SKM-1 treated with dmso at 0.1 percent for 144 hours (cell line): ENCODE results near the gene MAPT.

Experiments
- DNase-seq: peaks from one replicate; lab custom pipeline; 2025; ENCODE audit not compliant: unreplicated experiment; lab: John Stamatoyannopoulos, UW

The MAPT gene

GRCh38 chr17:45986056-45986455 lies 91.7 kb downstream of the MAPT start:
- no peak for DNase-seq

GRCh38 chr17:45987706-45988105 lies 93.4 kb downstream of the MAPT start:
- DNase-seq = no peak

GRCh38 chr17:45989759-45990158 lies 95.4 kb downstream of the MAPT start:
- DNase-seq = no peak

GRCh38 chr17:45990886-45991285 lies 96.5 kb downstream of the MAPT start:
- no peak for DNase-seq

DNA sequence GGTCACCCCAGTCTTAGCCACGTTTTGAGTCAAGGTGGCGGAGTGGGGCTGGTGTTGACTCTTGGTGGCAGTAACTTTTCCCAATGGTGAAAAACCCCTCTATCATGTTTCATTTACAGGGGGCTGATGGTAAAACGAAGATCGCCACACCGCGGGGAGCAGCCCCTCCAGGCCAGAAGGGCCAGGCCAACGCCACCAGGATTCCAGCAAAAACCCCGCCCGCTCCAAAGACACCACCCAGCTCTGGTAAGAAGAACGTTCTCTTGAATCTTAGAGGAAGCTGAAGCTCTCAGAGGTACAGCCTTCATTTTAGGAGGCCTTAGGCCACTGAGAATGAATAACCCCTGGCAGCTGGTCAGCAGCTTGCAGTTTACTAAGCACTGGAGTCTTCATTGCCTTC lies 97.0 kb downstream of the MAPT start:
- no peak for DNase-seq

DNA sequence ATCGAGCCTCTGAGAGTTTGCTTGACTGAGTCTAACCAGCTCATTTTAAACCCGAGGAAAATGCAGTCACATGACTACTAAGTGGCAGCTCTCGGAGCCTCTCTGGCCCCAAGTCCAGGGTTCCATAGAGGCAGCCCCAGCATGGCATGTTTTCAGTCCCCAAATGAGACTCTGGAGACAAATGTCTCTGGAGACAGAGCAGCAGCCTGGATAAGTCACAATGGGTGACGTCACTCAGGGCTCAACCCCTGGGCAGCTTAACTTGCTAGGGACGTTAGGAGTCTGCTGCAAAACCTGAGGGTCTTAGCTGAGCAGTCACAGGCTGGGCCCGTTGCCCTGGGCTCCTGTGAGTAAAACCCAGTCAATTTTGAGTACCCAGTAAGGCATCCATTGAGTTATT lies 97.8 kb downstream of the MAPT start:
- DNase-seq = no peak

DNA sequence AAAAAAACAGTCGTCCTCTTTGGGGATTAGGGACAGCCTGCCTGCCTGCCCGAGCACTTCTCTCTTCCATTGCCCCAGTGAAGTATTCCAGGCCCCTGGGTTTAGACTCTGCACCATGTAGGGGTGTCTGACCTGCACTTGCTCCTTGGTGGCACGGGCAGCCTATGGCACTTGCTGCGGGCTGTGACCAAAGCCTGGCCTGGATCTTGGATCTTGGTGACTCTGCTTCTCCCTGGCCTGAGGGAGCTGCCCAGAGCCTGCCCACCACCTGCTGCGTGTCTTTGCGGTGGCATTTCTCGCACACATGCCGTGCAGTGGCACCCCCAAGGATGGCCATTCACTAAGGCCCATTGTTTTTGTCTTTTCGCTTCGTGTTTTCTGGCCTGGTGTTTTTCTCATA lies 98.5 kb downstream of the MAPT start:
- DNase-seq = no peak

DNA sequence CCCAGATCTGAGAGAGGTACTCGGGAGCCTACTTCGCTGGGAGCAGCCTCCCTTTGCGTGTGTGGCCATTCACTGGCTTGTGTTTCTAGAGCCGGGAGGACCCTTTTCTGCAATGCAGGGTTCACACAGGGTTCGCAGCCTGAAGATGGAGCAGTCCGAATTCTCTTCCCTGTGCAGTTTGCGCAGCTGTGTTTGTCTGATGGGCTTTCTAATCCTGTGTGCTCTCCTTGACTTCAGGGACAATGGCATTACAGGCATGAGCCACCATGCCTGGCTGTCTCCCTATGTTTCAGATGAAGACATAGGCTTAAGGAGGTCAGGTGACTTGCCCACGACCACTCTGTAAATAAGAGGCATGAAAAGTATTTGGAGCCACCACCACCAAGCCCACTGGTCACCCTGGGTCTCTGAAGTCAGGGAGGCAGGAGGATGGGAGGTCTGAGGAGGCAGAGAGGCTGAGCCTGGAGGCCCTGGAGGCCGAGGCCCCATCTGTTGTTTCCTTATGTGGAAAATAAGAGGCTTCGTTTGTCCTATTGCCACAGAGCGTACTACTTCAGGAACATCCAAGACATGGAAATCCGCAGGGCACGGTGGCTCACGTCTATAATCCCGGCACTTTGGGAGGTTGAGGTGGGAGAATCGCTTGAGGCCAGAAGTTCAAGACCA lies 99.7 kb downstream of the MAPT start:
- no peak for DNase-seq

- no peak for DNase-seq
Observed at GRCh38 chr17:45994987-45995386, 100.6 kb downstream of the MAPT start.

DNA sequence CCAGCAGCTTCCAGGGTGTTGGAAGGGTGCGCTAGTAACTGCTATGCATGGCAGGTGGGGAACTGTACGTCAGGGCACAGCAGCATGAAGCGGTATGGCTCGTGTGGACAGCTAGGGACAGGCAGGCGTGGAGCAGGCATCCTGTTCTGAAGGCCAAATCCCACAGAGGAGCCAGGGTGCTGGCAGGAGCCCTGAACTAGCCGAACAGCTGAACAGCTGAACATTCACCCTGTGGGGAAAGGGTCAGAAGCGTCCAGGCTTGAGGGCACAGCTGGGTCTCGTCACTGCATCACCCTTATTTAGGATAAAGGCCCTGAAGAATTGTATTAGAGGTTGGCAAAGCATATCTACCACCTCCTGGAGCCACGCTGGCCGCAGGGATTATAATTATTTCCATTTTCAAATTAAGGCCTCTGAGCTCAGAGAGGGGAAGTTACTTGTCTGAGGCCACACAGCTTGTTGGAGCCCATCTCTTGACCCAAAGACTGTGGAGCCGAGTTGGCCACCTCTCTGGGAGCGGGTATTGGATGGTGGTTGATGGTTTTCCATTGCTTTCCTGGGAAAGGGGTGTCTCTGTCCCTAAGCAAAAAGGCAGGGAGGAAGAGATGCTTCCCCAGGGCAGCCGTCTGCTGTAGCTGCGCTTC lies 101.4 kb downstream of the MAPT start:
- no peak for DNase-seq

DNA sequence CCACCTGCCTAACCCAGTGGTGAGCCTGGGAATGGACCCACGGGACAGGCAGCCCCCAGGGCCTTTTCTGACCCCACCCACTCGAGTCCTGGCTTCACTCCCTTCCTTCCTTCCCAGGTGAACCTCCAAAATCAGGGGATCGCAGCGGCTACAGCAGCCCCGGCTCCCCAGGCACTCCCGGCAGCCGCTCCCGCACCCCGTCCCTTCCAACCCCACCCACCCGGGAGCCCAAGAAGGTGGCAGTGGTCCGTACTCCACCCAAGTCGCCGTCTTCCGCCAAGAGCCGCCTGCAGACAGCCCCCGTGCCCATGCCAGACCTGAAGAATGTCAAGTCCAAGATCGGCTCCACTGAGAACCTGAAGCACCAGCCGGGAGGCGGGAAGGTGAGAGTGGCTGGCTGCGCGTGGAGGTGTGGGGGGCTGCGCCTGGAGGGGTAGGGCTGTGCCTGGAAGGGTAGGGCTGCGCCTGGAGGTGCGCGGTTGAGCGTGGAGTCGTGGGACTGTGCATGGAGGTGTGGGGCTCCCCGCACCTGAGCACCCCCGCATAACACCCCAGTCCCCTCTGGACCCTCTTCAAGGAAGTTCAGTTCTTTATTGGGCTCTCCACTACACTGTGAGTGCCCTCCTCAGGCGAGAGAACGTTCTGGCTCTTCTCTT lies 102.1 kb downstream of the MAPT start:
- no peak for DNase-seq

DNA sequence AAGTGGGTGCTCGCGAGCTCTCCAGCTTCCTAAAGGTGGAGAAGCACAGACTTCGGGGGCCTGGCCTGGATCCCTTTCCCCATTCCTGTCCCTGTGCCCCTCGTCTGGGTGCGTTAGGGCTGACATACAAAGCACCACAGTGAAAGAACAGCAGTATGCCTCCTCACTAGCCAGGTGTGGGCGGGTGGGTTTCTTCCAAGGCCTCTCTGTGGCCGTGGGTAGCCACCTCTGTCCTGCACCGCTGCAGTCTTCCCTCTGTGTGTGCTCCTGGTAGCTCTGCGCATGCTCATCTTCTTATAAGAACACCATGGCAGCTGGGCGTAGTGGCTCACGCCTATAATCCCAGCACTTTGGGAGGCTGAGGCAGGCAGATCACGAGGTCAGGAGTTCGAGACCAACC lies 102.8 kb downstream of the MAPT start:
- no peak for DNase-seq

DNA sequence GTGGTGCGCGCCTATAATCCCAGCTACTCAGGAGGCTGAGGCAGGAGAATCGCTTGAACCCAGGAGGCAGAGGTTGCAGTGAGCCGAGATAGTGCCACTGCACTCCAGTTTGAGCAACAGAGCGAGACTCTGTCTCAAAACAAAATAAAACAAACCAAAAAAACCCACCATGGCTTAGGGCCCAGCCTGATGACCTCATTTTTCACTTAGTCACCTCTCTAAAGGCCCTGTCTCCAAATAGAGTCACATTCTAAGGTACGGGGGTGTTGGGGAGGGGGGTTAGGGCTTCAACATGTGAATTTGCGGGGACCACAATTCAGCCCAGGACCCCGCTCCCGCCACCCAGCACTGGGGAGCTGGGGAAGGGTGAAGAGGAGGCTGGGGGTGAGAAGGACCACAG lies 103.3 kb downstream of the MAPT start:
- DNase-seq = no peak

DNA sequence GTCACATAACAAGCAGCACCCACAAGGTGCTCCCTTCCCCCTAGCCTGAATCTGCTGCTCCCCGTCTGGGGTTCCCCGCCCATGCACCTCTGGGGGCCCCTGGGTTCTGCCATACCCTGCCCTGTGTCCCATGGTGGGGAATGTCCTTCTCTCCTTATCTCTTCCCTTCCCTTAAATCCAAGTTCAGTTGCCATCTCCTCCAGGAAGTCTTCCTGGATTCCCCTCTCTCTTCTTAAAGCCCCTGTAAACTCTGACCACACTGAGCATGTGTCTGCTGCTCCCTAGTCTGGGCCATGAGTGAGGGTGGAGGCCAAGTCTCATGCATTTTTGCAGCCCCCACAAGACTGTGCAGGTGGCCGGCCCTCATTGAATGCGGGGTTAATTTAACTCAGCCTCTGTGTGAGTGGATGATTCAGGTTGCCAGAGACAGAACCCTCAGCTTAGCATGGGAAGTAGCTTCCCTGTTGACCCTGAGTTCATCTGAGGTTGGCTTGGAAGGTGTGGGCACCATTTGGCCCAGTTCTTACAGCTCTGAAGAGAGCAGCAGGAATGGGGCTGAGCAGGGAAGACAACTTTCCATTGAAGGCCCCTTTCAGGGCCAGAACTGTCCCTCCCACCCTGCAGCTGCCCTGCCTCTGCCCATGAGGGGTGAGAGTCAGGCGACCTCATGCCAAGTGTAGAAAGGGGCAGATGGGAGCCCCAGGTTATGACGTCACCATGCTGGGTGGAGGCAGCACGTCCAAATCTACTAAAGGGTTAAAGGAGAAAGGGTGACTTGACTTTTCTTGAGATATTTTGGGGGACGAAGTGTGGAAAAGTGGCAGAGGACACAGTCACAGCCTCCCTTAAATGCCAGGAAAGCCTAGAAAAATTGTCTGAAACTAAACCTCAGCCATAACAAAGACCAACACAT lies 104.9 kb downstream of the MAPT start, which contains the start of gene STH:
TSS of gene STH (plus strand) at position 264 of the 913 bp plus-strand sequence. CDS start at position 294, 30 bp downstream.
- DNase-seq = no peak

DNA sequence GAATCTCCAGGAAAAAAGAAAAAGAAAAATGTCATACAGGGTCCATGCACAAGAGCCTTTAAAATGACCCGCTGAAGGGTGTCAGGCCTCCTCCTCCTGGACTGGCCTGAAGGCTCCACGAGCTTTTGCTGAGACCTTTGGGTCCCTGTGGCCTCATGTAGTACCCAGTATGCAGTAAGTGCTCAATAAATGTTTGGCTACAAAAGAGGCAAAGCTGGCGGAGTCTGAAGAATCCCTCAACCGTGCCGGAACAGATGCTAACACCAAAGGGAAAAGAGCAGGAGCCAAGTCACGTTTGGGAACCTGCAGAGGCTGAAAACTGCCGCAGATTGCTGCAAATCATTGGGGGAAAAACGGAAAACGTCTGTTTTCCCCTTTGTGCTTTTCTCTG lies 105.5 kb downstream of the MAPT start:
- no peak for DNase-seq

DNA sequence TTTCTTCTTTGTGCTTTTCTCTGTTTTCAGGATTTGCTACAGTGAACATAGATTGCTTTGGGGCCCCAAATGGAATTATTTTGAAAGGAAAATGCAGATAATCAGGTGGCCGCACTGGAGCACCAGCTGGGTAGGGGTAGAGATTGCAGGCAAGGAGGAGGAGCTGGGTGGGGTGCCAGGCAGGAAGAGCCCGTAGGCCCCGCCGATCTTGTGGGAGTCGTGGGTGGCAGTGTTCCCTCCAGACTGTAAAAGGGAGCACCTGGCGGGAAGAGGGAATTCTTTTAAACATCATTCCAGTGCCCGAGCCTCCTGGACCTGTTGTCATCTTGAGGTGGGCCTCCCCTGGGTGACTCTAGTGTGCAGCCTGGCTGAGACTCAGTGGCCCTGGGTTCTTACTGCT lies 105.9 kb downstream of the MAPT start:
- no peak for DNase-seq

DNA sequence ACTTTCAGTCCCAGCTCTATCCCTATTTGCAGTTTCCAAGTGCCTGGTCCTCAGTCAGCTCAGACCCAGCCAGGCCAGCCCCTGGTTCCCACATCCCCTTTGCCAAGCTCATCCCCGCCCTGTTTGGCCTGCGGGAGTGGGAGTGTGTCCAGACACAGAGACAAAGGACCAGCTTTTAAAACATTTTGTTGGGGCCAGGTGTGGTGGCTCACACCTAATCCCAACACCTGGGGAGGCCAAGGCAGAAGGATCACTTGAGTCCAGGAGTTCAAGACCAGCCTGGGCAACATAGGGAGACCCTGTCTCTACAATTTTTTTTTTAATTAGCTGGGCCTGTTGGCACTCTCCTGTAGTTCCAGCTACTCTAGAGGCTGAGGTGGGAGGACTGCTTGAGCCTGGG lies 106.4 kb downstream of the MAPT start:
- DNase-seq = no peak

DNA sequence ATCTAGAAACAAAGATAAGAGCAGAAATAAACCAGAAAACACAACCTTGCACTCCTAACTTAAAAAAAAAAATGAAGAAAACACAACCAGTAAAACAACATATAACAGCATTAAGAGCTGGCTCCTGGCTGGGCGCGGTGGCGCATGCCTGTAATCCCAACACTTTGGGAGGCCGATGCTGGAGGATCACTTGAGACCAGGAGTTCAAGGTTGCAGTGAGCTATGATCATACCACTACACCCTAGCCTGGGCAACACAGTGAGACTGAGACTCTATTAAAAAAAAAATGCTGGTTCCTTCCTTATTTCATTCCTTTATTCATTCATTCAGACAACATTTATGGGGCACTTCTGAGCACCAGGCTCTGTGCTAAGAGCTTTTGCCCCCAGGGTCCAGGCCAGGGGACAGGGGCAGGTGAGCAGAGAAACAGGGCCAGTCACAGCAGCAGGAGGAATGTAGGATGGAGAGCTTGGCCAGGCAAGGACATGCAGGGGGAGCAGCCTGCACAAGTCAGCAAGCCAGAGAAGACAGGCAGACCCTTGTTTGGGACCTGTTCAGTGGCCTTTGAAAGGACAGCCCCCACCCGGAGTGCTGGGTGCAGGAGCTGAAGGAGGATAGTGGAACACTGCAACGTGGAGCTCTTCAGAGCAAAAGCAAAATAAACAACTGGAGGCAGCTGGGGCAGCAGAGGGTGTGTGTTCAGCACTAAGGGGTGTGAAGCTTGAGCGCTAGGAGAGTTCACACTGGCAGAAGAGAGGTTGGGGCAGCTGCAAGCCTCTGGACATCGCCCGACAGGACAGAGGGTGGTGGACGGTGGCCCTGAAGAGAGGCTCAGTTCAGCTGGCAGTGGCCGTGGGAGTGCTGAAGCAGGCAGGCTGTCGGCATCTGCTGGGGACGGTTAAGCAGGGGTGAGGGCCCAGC lies 107.3 kb downstream of the MAPT start:
- DNase-seq = no peak

- peak; percentile 49 for DNase-seq
Observed at GRCh38 chr17:46002311-46002972, 108.1 kb downstream of the MAPT start.

- no peak for DNase-seq
Observed at GRCh38 chr17:46002973-46003316, 108.6 kb downstream of the MAPT start.
